Memory B cell (primary cell): ENCODE data around the gene PDP2.

Experiments used
- ATAC-seq: fragments of 150-1000 bp; cut with Tn5 transposase; 2 replicates; pipeline ENCODE4 v1.10.0; 2021; ENCODE audit warnings: low read depth, mild to moderate bottlenecking, moderate library complexity
- DNase-seq, 2 donors: peaks; one replicate each; pipeline ENCODE4 v3.0.0; 2022; ENCODE audit warnings: low spot score in 2 of 2
- H3K27ac Mint-ChIP-seq: one replicate; pipeline ENCODE4 v1.8.0; 2022; ENCODE audit warnings: mild to moderate bottlenecking, moderate library complexity, mixed read lengths
- H3K27me3 Mint-ChIP-seq: one replicate; pipeline ENCODE4 v1.8.0; 2022; ENCODE audit warnings: mixed read lengths
- H3K36me3 Mint-ChIP-seq: one replicate; pipeline ENCODE4 v1.8.0; 2022; ENCODE audit warnings: mild to moderate bottlenecking, mixed read lengths
- H3K4me1 Mint-ChIP-seq: one replicate; pipeline ENCODE4 v1.8.0; 2022; ENCODE audit warnings: mixed read lengths
- H3K4me3 Mint-ChIP-seq: one replicate; pipeline ENCODE4 v1.8.0; 2022; ENCODE audit warnings: mild to moderate bottlenecking, moderate library complexity, mixed read lengths
- H3K9me3 Mint-ChIP-seq: one replicate; pipeline ENCODE4 v1.8.0; 2022; ENCODE audit warnings: mixed read lengths

PDP2 gene

GRCh38 chr16:66919569-66920298 lies 39.4 kb downstream of the PDP2 start:
- Mint-ChIP-seq H3K27me3 (peaks cover 17% of the 10 kb centered on the region), H3K4me3 (no peak overlapping the region), H3K27ac (no peak overlapping the region), H3K4me1 (peaks cover 6% of the 10 kb centered on the region), H3K9me3 (no peaks in the 10 kb centered on the region), H3K36me3 (no peaks in the 10 kb centered on the region)
- no peak for DNase-seq
- no peak for ATAC-seq

GRCh38 chr16:66920299-66920590 lies 39.9 kb downstream of the PDP2 start:
- peaks cover 6% of the 10 kb centered on the region for H3K4me1 Mint-ChIP-seq
- H3K9me3 Mint-ChIP-seq = no peaks in the 10 kb centered on the region
- no peak overlapping the region for H3K27ac Mint-ChIP-seq
- H3K27me3 Mint-ChIP-seq = peaks cover 18% of the 10 kb centered on the region
- DNase-seq (no peak), ATAC-seq (no peak)
- no peak overlapping the region for H3K4me3 Mint-ChIP-seq
- H3K36me3 Mint-ChIP-seq = no peaks in the 10 kb centered on the region

- no peak for ATAC-seq
- H3K27me3 Mint-ChIP-seq = peaks cover 24% of the 10 kb centered on the region
- H3K4me3 Mint-ChIP-seq = no peak overlapping the region
- DNase-seq = no peak
- no peaks in the 10 kb centered on the region for H3K36me3 Mint-ChIP-seq
- H3K4me1 Mint-ChIP-seq = peaks cover 13% of the 10 kb centered on the region
- H3K27ac Mint-ChIP-seq = no peak overlapping the region
- H3K9me3 Mint-ChIP-seq = no peaks in the 10 kb centered on the region
Observed at GRCh38 chr16:66920924-66921680, 40.8 kb downstream of the PDP2 start.

GRCh38 chr16:66921729-66922450 lies 41.6 kb downstream of the PDP2 start:
- DNase-seq = no peak
- H3K9me3 Mint-ChIP-seq = no peaks in the 10 kb centered on the region
- H3K27me3 Mint-ChIP-seq = peaks cover 24% of the 10 kb centered on the region
- peaks cover 13% of the 10 kb centered on the region for H3K4me1 Mint-ChIP-seq
- H3K27ac Mint-ChIP-seq = no peak overlapping the region
- H3K4me3 Mint-ChIP-seq = no peak overlapping the region
- ATAC-seq = no peak
- H3K36me3 Mint-ChIP-seq = no peaks in the 10 kb centered on the region

- H3K27me3 Mint-ChIP-seq = peaks cover 24% of the 10 kb centered on the region
- peaks cover 13% of the 10 kb centered on the region for H3K4me1 Mint-ChIP-seq
- H3K4me3 Mint-ChIP-seq = no peak overlapping the region
- no peaks in the 10 kb centered on the region for H3K36me3 Mint-ChIP-seq
- no peak overlapping the region for H3K27ac Mint-ChIP-seq
- H3K9me3 Mint-ChIP-seq = no peaks in the 10 kb centered on the region
- no peak for DNase-seq
- ATAC-seq = no peak
Observed at GRCh38 chr16:66923247-66923731, 43.0 kb downstream of the PDP2 start.

GRCh38 chr16:66923866-66924265 lies 43.6 kb downstream of the PDP2 start:
- no peaks in the 10 kb centered on the region for H3K36me3 Mint-ChIP-seq
- no peak for DNase-seq
- peaks cover 24% of the 10 kb centered on the region for H3K27me3 Mint-ChIP-seq
- ATAC-seq = no peak
- H3K4me3 Mint-ChIP-seq = no peak overlapping the region
- no peak overlapping the region for H3K27ac Mint-ChIP-seq
- H3K4me1 Mint-ChIP-seq = peaks cover 13% of the 10 kb centered on the region
- no peaks in the 10 kb centered on the region for H3K9me3 Mint-ChIP-seq

- H3K27ac Mint-ChIP-seq = no peak overlapping the region
- peaks cover 20% of the 10 kb centered on the region for H3K27me3 Mint-ChIP-seq
- H3K9me3 Mint-ChIP-seq = no peaks in the 10 kb centered on the region
- H3K4me1 Mint-ChIP-seq = peaks cover 13% of the 10 kb centered on the region
- peak; percentile 75 for ATAC-seq
- peak overlapping the region; percentile 77 for H3K4me3 Mint-ChIP-seq
- peak in 1 of 2 donors; percentile 50 for DNase-seq
- H3K36me3 Mint-ChIP-seq = no peaks in the 10 kb centered on the region
Observed at GRCh38 chr16:66924527-66925321, 44.4 kb downstream of the PDP2 start.

- DNase-seq (peak in 1 of 2 donors; percentile 32), ATAC-seq (peak; percentile 31)
- Mint-ChIP-seq H3K27me3 (peaks cover 20% of the 10 kb centered on the region), H3K36me3 (no peaks in the 10 kb centered on the region), H3K27ac (no peak within 1 kb of the TSS), H3K4me1 (peaks cover 13% of the 10 kb centered on the region), H3K4me3 (peak within 1 kb of the TSS; percentile 77), H3K9me3 (no peaks in the 10 kb centered on the region)
Observed at GRCh38 chr16:66925322-66925840, 45.1 kb downstream of the PDP2 start, which contains the start of gene RRAD. TSS of gene RRAD (minus strand) at chr16:66925535. CDS start at chr16:66925179, 356 bp downstream.

- Mint-ChIP-seq H3K27ac (no peak overlapping the region), H3K4me1 (peaks cover 13% of the 10 kb centered on the region), H3K4me3 (peak overlapping the region; percentile 77), H3K9me3 (no peaks in the 10 kb centered on the region), H3K36me3 (no peaks in the 10 kb centered on the region), H3K27me3 (peaks cover 19% of the 10 kb centered on the region)
- no peak for DNase-seq
- ATAC-seq = no peak
Observed at GRCh38 chr16:66926171-66926947, 46.0 kb downstream of the PDP2 start.

GRCh38 chr16:66926961-66927436 lies 46.7 kb downstream of the PDP2 start:
- DNase-seq = no peak
- peaks cover 3% of the 10 kb centered on the region for H3K36me3 Mint-ChIP-seq
- H3K27ac Mint-ChIP-seq = no peak overlapping the region
- H3K4me1 Mint-ChIP-seq = peaks cover 15% of the 10 kb centered on the region
- no peak overlapping the region for H3K4me3 Mint-ChIP-seq
- peaks cover 18% of the 10 kb centered on the region for H3K27me3 Mint-ChIP-seq
- no peaks in the 10 kb centered on the region for H3K9me3 Mint-ChIP-seq
- peak; percentile 10 for ATAC-seq

GRCh38 chr16:66927918-66928649 lies 47.8 kb downstream of the PDP2 start:
- peaks cover 7% of the 10 kb centered on the region for H3K36me3 Mint-ChIP-seq
- H3K9me3 Mint-ChIP-seq = no peaks in the 10 kb centered on the region
- H3K27ac Mint-ChIP-seq = no peak overlapping the region
- peaks cover 18% of the 10 kb centered on the region for H3K27me3 Mint-ChIP-seq
- no peak overlapping the region for H3K4me3 Mint-ChIP-seq
- DNase-seq = no peak
- no peak for ATAC-seq
- H3K4me1 Mint-ChIP-seq = peaks cover 24% of the 10 kb centered on the region

GRCh38 chr16:66928702-66929388 lies 48.5 kb downstream of the PDP2 start:
- Mint-ChIP-seq H3K4me1 (peaks cover 29% of the 10 kb centered on the region), H3K27me3 (peaks cover 12% of the 10 kb centered on the region), H3K9me3 (no peaks in the 10 kb centered on the region), H3K27ac (no peak overlapping the region), H3K36me3 (peaks cover 9% of the 10 kb centered on the region), H3K4me3 (no peak overlapping the region)
- DNase-seq (no peak), ATAC-seq (no peak)
